RKO (cell line): ENCODE results near the gene ZNF621.
A peak's percentile ranks its signal among the peaks of the same experiment; 100 is the strongest.

Experiments
- DNase-seq: peaks from one replicate; pipeline ENCODE4 v3.0.0-alpha.2; 2016; ENCODE audit warnings: low spot score

Gene ZNF621

DNA sequence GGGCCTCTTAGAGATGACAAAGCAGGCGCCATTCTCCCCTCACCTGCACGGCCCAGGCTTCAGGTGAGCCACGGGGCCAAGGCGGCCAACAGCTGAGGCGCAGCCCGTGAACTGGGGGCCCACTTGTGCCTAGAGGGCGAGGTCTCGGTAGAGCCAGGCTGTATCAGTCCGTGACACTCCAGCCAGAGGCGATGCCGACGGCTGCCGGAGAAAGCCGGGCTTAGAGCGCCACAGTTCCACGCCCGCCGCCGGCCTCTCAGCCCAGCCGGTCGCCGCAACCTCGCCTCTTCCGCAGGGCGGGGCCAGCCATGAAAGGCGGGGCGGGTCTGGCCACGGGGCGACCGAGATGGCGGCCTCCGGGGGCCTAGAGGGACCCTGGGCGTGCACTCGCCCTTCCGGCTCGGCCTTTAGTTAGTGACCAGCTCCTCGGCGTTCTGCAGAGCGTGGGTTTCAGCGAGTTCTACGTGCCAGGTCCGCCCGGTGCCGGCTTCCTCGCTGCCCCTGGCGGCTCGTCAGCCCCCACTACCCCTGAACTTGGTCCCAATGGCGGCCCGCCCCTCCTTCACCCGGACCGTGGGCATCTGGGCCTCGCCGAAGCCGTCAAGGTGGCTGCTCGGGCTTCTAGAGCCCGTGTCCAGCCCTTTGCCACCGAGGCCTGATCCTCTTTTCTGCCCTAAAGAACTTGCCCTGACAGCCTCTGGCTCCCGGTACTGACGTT is at the start of gene ZNF621:
Gene ZNF621 (plus strand): TSS at position 393 of the 718 bp plus-strand sequence. CDS start 881 bp downstream, outside the sequence.
- DNase-seq, result peak; percentile 89

DNA sequence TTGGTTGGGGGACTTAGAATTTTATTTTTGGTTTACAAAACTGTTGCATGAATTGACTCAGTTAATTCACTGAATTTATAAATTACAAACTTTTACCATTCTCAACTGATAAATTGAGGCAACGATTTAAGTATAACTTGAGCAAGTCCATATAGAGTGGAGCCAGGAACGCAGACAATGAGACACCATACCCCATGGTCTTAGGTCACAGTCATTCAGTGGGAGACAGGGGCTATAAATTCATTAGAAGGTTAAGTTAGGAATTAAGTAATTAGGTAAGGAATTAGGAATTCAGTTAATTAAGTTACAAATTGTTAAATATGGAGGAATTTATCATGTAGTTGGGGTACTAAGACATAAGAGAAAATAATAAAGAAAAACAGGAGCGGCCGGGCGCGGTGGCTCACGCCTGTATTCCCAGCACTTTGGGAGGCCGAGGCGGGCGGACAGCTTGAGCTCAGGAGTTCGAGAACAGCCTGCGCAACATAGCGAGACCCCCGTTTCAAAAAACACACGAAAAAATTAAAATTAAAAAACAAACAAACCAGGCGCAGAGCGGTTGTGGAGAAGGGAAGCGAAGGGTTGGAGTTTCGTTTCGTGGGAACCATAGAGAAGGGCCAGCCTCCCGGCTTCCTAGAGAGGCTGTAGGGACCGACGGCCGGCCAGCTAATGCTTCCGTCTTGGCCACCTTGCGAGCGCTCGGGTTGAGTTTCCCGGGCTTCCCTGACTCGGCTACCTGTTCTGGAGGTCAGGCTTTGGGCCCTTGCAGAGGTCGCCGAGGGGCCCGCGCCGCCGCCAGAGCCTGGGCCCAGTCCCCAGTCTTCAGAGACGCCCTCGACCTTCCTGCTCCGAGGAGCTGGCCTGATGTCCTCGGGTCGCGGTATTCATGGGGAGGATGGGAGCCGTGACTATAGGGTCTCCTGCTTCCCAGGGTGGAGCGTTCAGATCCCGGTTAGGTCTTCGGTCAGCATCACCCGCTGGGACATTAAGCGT is 48.0 kb upstream of the ZNF621 start, which contains the start of gene ZNF619:
Gene ZNF619 (plus strand): TSS at position 645 of the 993 bp plus-strand sequence. CDS start 858 bp downstream, outside the sequence.
- DNase-seq, result peak; percentile 75

DNA sequence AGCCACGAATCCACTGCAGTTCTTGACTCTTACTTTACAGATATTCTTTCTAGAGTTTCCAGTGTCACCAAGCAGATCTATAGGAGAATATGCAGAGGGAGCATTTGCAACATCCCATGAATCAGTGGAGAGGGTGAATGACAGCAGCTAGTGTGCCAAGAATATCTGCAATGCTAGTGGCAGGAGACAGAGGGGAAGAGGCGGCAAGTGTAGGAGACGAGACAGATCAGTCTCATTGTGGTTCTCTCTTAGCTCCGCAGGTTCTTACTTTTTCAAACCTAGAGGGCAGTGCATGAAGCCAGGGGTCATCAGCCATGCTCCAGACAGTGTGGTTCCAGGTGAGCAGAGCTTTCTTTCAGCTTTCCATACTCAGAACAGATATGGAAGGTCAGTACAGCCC is 47.1 kb upstream of the ZNF621 start:
- DNase-seq, result peak; percentile 67

DNA sequence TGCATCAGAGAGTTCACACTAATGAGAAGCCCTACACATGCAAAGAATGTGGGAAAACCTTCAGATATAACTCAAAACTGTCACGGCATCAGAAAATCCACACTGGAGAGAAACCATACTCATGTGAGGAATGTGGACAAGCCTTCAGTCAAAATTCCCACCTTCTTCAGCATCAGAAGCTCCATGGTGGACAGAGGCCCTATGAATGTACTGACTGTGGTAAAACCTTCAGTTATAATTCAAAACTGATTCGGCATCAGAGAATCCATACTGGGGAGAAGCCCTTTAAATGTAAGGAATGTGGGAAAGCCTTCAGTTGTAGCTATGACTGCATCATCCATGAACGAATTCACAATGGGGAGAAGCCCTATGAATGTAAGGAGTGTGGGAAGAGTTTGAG is 37.6 kb upstream of the ZNF621 start:
- DNase-seq, result no peak

DNA sequence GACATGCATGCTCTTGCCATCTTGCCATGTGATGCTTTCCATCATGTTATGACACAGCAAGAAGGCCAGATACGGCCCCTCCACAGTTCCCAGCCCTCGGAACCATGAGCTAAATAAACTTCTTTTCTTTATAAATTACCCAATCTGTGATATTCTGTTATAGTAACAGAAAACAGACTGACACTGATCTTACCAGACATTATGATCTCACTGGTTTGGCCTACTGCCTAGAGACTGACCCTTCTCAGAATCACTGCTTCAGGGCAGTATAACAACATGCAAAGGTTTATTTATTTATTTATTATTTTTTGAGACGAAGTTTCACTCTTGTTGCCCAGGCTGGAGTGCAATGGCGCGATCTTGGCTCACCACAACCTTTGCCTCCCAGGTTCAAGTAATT is 33.8 kb upstream of the ZNF621 start:
- no peak for DNase-seq

DNA sequence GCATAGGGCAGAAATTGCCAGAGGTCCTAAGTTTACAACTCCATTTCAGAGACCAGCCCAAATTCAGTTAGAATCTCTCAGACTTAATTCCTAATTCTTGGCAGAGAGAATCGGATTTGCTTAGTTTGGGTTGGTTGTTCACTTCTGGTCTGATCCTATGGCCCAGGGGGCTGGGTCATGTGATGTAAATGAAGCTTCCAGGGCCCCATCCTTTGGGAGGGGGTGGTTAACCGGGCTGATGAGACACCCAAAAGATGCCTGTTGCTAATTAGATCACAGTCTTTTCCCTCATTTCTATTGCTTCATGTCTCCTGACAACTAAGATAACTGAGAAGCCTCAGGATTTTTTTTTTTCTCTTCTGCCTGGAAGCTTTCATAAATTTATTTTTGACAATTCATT is 30.1 kb upstream of the ZNF621 start:
- no peak for DNase-seq

DNA sequence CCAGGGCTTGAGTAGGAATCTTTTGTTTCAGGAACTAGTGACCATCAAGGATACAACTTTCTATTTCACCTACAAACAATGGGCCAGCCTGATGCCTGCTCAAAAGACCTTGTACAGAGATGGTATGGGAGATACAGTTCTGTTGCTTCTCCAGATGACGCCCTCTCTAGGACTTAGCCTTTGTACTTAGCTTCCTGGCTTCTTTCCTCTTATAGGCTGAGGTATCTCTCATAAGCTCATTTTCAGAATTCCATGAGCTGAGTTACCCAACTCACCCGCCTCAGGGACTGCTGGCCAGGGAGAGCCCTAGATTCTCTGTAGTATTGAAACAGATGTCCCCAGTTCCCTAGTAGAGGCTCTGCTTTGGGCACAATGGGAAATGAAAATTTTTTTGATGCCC is 27.5 kb upstream of the ZNF621 start:
- DNase-seq, result no peak

DNA sequence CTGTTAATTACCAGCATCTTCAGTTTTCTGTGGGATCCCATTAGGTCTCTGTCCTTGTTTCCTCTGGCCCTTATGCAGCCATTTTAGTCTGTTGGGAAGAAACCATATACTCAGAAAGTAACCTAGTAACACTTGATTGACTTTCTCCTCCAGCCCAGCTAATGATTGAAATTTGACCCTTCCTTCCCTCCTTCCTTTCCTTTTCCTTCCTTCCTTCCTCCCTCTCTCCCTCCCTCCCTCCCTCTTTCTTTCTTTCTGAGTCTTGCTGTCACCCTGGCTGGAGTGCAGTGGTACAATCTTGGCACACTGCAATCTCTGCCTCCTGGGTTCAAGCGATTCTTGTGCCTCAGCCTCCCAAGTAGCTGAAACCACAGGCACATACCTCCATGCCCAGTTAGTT is 24.8 kb upstream of the ZNF621 start:
- DNase-seq, result no peak

DNA sequence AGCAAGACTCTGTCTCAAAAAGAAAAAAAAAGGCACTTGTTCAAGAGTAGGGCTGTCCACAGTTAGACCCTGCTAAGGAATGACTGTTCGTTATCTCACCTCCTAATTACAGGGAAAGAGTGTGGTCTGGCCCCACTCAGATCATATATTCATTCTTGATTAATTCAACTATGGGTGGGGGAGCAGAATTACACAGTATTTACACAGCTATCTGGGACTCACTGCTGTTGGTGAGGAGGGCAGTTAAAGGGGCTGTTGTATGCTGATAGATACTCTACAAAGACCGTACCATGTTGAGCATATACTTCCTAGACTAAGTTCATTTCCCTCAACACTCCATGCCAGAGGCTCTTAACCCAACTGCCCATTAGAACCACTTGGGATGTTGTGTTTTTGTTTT is 22.7 kb upstream of the ZNF621 start:
- no peak for DNase-seq

DNA sequence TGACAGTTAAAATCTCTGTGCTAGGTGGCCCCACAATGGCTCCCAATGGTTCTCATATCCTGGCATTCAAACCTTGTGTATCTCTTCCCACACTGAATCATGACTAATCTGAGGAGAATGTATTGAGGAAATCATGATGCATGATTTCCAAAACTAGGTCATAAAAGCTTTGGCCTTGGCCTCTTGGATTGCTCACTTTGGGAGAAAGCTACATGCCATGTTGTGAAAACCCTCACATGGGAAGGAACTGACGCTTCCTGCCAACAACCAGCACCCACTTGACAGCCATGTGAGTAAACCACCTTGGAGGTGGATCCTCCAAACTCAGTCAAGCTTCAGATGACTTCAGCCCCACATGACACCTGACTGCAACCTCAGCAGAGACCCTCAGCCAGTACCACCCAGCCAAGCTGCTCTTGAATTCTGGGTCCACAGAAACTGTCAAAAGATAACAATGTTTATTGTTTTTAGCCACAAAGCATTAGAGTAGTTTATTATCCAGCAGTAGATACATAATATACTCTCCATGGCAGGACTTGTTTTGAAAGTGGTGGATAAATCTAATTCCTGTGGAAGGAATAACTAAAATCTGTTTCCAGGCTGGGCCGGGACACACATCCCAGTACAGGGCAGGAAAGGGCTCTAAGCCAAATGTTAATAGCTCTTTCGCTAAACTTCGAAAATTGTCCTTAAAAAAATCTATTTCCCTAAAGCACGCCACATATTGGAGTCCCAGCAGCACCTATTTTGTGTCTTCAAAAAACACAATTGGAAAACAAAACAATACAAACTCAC is 19.9 kb upstream of the ZNF621 start:
- peak; percentile 97 for DNase-seq

DNA sequence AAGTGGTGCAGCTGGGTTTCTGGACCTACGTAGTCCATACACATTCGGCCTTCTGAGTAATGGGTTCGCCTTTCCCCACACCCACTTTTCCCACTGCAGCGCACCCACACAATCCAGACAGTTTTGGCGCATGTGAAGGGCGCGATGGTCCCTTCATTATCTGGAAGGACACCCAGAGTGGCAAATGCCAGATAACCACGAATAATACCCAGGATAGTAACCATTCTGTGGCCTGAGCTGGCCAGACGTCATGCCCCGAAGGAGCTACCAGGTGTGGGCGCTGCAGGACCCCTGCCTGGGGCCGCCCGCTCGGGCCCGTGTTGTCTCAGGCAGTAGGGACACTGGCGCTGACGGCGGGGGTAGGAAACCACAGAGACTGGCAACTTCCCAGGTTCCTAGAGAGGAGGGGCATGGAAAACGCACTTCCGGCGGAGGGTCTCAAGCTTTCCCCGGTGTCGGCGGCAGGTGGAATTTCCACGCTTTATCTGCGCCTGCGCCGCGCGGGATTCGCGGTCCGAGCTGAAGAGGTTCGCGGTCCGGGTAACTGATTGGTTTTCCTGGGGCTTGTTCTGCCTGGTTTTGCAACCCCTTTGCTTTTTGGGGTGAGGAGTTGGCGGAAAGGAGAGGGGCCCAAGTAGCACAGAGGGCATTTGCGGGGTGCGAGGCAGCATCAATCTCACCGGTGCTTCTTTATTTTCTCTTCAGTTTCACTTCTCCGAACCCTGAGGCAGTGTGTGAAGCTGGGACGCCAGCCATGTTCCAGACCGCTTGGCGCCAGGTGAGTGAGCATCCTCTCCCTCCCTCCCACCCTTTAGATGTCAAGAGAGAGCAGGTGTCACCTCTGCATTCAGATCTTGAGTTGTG is 18.9 kb upstream of the ZNF621 start, which contains the start of gene ZNF620:
Gene ZNF620 (plus strand): TSS at position 441 of the 864 bp plus-strand sequence. CDS start 314 bp downstream, at position 755.
- DNase-seq, result peak; percentile 62

DNA sequence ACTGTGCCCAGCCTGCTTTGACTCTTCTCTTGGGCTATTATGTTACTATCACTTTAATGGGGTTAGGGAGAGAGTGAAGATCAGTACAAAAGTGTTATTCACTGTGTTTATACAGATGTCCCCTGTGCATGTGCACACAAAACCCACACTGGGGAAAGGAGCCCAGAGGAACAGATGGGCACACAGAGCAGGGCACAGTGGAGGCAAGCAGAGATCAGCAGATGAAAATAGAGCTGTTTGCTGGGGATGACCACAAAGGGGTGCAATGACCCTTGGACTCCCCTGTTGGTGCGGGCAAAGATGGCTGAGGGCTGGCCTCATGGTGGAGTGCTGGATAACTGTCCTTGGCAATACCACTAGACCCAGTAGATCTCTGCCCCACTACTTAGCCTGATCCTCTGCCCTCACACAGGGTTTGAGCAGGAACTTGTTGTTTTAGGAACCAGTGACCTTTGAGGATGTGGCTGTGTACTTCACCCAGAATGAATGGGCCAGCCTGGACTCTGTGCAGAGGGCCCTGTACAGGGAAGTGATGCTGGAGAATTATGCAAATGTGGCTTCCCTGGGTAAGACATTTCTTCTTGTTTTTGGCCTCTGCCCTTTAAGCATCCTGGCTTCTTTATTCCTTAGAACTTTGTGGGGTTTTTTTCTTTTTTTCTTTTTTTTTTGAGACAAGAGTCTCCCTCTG is 13.6 kb upstream of the ZNF621 start:
- DNase-seq, result no peak

DNA sequence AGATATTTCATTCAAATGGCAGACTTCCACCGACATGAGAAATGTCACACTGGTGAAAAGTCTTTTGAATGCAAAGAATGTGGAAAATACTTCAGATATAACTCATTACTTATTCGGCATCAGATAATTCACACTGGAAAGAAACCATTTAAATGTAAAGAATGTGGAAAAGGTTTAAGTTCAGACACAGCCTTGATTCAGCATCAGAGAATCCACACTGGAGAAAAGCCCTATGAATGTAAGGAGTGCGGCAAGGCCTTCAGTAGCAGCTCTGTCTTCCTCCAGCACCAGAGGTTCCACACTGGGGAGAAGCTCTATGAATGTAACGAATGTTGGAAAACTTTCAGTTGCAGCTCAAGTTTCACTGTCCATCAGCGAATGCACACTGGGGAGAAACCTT is 8.6 kb upstream of the ZNF621 start:
- no peak for DNase-seq

DNA sequence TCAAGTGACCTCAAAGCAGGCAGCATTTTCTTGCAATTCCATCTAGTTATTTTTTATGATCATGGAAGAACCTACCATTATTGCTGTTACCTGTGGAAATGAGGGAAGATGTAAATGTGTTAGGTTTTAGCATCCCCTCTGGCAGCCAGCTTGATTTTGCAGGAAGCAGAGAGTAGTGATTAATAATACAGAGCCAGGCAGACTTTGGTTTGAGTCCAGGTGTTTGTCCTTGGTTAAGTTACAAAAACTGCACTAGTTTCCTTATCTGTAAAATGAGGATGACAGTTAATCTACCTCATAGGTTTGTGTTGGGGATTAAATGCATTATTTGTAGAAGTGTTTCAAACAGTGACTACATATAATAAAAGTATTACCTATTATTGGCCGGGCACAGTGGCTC is 6.7 kb upstream of the ZNF621 start:
- no peak for DNase-seq

DNA sequence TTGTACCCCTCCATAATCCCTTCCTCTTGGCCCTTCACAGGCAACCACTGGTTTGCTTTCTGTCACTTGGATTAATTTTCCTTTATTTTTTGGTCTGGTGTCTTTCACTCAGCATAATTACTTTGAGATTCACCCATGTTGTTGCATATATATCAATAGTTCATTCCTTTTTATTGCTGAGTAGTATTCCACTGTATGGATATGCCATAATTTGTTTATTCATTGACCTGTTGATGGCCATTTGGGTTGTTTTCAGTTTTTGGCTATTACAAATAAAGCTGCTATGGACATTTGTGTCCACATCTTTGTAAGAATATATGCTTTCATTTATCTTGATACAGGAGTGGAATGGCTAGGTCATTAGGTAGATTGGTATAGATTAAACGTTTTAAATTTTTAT is 5.9 kb upstream of the ZNF621 start:
- no peak for DNase-seq

DNA sequence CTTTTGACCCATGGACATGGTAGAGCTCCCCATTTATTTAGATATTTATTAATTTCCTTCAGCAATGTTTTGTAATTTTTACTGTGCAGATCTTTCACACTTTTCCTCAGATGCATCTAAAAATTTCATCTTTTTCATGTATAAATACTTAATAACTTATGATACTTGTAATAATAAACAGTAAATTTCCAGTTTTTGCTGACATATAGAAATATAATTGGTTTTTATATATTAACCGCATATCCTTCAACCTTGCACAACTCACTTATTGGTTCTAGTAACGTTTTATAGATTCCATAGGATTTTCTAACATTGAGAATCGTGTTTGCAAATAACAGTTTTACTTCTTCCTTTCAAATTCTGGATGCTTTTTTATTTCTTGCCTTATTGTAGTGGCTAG is 3.5 kb upstream of the ZNF621 start:
- no peak for DNase-seq

DNA sequence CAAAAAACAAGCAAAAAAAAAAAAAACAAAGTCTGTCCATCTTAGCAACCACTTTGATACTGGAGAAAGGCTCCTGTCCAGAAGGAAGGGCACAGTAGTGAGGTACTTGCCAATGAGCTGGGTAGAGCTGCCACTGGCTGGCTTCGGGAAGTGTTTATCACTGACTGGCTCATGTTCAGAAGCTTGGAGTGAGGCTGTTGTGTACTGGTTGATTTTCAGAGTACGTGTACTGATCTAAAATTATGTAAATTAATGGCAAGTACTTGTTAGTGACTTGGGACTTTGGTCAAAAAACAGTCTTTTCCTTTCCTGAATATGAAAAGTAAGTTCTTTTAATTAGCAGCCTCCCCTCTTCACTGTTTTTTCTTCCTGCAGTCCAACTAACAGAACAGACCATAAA is 979 bp upstream of the ZNF621 start:
- DNase-seq, result peak; percentile 22

DNA sequence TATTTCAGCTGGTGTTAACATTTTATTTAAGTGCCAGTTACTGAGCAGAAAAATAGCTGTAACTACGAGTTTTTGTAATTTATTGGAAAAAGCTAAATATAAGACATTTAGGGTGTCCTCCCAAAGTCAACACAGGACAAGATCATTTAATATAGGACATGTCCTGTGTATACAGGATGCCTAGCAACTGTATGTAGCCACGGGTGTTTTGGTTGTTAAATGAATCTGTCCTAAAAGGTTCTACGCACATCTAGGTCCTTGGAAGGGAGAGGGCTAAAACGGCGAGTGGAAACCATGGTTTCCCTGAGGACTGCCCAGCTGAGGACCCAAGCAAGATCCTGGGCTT is 565 bp upstream of the ZNF621 start:
- no peak for DNase-seq

DNA sequence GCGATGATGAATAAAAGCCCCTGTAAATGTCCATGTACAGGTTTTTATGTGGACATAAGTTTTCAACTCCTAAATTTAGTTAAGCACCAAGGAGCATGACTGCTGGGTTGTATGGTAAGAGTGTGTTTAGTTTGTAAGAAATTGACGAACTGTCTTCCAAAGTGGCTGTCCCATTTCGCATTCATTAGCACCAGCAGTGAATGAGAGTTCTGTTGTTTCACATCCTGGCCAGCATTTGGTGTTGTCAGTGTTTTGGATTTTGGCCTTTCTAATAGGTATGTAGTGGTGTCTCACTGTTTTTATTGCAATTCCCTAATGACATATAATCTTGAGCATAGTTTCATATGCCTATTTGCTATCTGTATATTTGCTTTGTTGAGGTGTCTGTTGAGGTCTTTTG is 3.7 kb downstream of the ZNF621 start:
- no peak for DNase-seq

DNA sequence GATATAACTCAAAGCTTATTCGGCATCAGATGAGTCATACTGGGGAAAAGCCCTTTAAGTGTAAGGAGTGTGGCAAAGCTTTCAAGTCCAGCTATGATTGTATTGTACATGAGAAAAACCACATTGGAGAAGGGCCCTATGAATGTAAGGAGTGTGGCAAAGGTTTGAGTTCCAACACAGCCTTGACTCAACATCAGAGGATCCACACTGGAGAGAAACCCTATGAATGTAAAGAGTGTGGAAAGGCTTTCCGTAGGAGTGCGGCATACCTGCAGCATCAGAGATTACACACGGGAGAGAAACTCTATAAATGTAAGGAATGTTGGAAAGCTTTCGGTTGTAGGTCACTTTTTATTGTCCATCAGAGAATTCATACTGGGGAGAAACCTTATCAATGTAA is 7.5 kb downstream of the ZNF621 start:
- DNase-seq, result no peak

DNA sequence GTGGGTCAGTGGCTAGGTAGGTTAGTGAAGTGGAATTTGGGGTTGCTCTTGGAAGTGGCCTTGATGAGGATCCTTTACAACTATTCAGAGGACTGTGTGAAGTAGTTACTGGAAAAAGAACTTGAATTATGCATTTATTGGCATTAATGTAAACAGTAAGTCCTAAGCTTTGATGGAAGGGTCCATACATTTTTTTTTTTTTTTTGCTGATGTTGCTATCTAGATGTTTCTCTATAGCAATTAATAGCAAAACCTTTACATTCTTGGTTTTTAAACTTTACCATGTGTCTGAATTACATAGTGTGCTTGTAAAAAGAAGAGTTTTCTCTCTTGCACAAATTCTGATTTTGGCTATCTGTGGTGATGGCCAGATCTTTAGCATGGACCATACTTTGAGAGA is 9.5 kb downstream of the ZNF621 start:
- DNase-seq, result no peak
